GM18870 (cell line): Measurements from ENCODE around the gene CYP46A1.

Experiments
- ATAC-seq: cut with Tn5 transposase; IDR thresholded peaks from one replicate; pipeline ENCODE4 v1.9.1; 2021; ENCODE audit warnings: moderate library complexity; ENCODE audit not compliant: unreplicated experiment

CYP46A1 gene

GRCh38 chr14:99686557-99687283, 2.6 kb downstream of the CYP46A1 start:
- ATAC-seq, result no peak

GRCh38 chr14:99687284-99688209, 3.4 kb downstream of the CYP46A1 start:
- no peak for ATAC-seq

DNA sequence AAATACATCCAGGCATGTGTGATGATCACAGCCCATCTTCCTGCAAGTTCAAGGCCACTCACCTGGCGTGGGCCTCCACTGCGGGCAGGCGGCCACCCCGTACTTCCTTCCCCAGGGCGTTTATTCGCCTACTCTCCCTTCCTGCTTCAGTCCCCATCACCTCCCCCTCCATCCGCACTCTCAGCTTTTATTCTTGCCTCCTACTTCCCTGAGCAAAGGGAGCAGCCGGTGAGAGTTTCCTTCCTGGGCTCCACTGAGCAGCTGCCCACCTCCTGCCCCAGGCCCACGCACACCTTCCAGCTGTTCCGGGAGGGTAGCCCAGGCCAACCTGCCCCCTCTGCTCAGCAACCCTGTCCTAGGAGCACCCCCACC, 4.1 kb downstream of the CYP46A1 start:
- ATAC-seq, result no peak

GRCh38 chr14:99688629-99689028, 4.5 kb downstream of the CYP46A1 start:
- no peak for ATAC-seq

GRCh38 chr14:99689266-99690236, 5.5 kb downstream of the CYP46A1 start:
- ATAC-seq, result no peak

DNA sequence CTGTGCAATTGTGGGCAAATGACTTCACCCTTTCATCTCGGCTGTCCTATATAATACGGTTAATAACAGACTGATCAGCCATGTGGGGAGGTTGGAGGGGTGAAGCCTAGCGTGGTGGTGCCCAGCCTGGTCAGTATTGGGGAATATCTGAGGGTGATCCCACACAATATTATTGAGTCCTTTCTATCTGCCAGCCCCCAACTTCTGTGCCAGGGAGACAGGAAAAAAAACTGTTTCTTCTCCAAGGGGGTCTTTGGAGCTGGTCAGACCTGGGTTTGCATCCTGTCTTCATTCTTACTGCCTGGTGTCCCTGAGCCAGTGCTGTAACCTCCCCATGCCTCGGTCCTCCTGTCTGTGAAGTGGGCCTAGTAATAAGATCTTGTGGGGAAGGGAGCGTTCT, 6.5 kb downstream of the CYP46A1 start:
- no peak for ATAC-seq

GRCh38 chr14:99691111-99691885, 7.2 kb downstream of the CYP46A1 start:
- ATAC-seq, result no peak

DNA sequence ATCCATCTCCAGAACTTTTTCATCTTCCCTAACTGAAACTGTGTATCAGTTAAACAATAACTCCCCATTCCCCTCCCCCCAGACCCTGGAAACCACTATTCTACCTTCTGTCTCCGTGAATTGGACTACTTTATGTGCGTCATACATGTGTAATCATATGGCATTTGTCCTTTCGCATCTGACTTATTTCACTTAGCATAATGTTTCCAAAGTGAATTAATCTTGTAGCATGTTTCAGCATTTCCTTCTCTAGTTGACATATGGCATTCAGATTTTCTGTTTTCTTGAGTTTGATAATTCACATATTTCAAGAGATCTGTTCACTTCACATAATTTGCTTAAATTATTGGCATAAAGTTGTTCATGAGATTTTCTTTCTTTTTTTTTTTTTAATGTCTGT, 9.8 kb downstream of the CYP46A1 start:
- ATAC-seq, result no peak

GRCh38 chr14:99696929-99697328, 12.8 kb downstream of the CYP46A1 start:
- ATAC-seq, result no peak

GRCh38 chr14:99698236-99698635, 14.1 kb downstream of the CYP46A1 start:
- ATAC-seq, result no peak

DNA sequence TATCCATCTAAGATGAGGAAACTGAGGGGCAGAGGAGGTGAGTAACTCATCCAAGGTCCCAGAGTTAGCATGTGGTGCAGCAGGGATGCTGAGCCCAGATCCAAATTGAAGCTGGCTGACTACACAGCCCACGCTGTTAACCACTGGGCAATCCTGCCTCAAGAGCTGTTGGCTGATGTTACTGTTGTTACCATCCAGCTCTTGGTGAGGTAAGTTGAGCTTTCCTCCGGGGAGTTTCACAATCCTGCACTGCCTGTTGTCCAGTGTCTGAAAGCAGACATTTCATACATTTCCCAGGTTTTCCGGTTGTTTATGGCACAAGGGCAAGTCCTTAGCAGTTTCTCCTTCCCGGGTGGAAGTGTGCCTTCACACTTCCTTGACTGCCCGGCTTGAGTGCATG, 14.5 kb downstream of the CYP46A1 start:
- no peak for ATAC-seq

- no peak for ATAC-seq
Measured at GRCh38 chr14:99699085-99699760, 15.1 kb downstream of the CYP46A1 start.

- ATAC-seq, result no peak
Measured at GRCh38 chr14:99699861-99700260, 15.8 kb downstream of the CYP46A1 start.

- ATAC-seq, result no peak
Measured at GRCh38 chr14:99700379-99700778, 16.3 kb downstream of the CYP46A1 start.

GRCh38 chr14:99701260-99701659, 17.2 kb downstream of the CYP46A1 start:
- ATAC-seq, result no peak

- ATAC-seq, result no peak
Measured at GRCh38 chr14:99702115-99702514, 18.0 kb downstream of the CYP46A1 start.

DNA sequence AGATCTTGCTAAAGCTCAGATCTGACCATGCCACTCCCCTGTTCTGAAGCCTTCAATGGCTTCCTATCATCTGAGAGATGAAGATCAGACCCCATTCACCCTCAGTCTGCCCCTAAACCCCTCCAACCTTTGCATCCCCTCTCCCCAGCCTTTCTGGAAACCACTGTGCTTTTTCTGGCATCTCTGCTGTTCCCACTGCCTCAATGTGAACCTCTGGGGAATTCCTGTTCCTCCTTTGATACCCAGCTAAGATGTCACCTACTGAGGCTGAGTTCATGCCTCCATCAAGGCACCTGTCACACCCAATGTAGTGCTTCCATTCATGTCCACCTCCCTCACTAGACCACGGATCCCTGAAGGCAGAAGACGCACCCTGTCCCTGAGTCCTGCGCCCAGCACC, 19.3 kb downstream of the CYP46A1 start:
- no peak for ATAC-seq

- ATAC-seq, result no peak
Measured at GRCh38 chr14:99704037-99704436, 19.9 kb downstream of the CYP46A1 start.

GRCh38 chr14:99706107-99706900, 22.2 kb downstream of the CYP46A1 start:
- ATAC-seq, result no peak
